ENCODE data around the gene GLIS2. TPM values are rescaled to one million over a fixed set of nuclear protein-coding genes. Genes with fewer than 3 reads are reported as not detected.

GLIS2 gene
- total RNA-seq, 3 donors from 2014 or later: 1.7 to 21.1 (median 2.9) TPM

GRCh38 chr16:4350787-4351659, 35.2 kb downstream of the GLIS2 start, which contains the start of gene PAM16:
PAM16 (minus strand) TSS chr16:4351321; CDS start chr16:4351234, 87 bp downstream.
- TF ChIP-seq CTCF (IDR thresholded peaks at IDR 0.05): no peak
- Histone ChIP-seq H3K4me3 (peak within 1 kb of the TSS; percentile 79), H3K36me3 (ENCODE audit: low read depth) (no peaks in the 10 kb centered on the region), H3K9me3 (no peaks in the 10 kb centered on the region), H3K4me1 (ENCODE audit: low read depth) (peaks cover 10% of the 10 kb centered on the region)
- ATAC-seq (peak; percentile 97), DNase-seq (peak; percentile 98 to 99 (median 98))
- intact Hi-C loops (cut with DNase I, micrococcal nuclease): no loop called here

- H3K9me3 ChIP-seq: no peaks in the 10 kb centered on the region
- intact Hi-C loops (cut with DNase I, micrococcal nuclease): no loop called here
- H3K4me3 ChIP-seq: no peak overlapping the region
- ATAC-seq (no peak), DNase-seq (no peak)
- peaks cover 6% of the 10 kb centered on the region for H3K4me1 ChIP-seq (ENCODE audit: low read depth)
- H3K36me3 ChIP-seq (ENCODE audit: low read depth): no peaks in the 10 kb centered on the region
- TF ChIP-seq CTCF (IDR thresholded peaks at IDR 0.05): no peak
Observed at GRCh38 chr16:4351880-4352279, 36.0 kb downstream of the GLIS2 start.

GRCh38 chr16:4352843-4353242, 37.0 kb downstream of the GLIS2 start:
- no peak for DNase-seq
- Histone ChIP-seq H3K9me3 (no peaks in the 10 kb centered on the region), H3K4me3 (no peak overlapping the region), H3K4me1 (ENCODE audit: low read depth) (peaks cover 6% of the 10 kb centered on the region), H3K36me3 (ENCODE audit: low read depth) (no peaks in the 10 kb centered on the region)
- no peak for ATAC-seq
- intact Hi-C loops (cut with DNase I, micrococcal nuclease): no loop called here
- TF ChIP-seq CTCF (IDR thresholded peaks at IDR 0.05): no peak

GRCh38 chr16:4353675-4354074, 37.8 kb downstream of the GLIS2 start:
- ATAC-seq (no peak), DNase-seq (no peak)
- Histone ChIP-seq H3K36me3 (ENCODE audit: low read depth) (no peaks in the 10 kb centered on the region), H3K4me1 (ENCODE audit: low read depth) (peaks cover 6% of the 10 kb centered on the region), H3K9me3 (no peaks in the 10 kb centered on the region), H3K4me3 (no peak overlapping the region)
- no peak for TF ChIP-seq CTCF (IDR thresholded peaks at IDR 0.05)
- intact Hi-C loops (cut with DNase I, micrococcal nuclease): no loop called here

GRCh38 chr16:4354512-4355409, 38.9 kb downstream of the GLIS2 start:
- ATAC-seq (no peak), DNase-seq (no peak)
- no peak overlapping the region for H3K4me3 ChIP-seq
- peaks cover 6% of the 10 kb centered on the region for H3K4me1 ChIP-seq (ENCODE audit: low read depth)
- no peak for TF ChIP-seq CTCF (IDR thresholded peaks at IDR 0.05)
- H3K9me3 ChIP-seq: no peaks in the 10 kb centered on the region
- intact Hi-C loops (cut with DNase I, micrococcal nuclease): loop anchor here (5.0 kb wide), 1 partner anchor 48 kb away; no protein-coding TSS in a partner anchor
- no peaks in the 10 kb centered on the region for H3K36me3 ChIP-seq (ENCODE audit: low read depth)

Measured in mucosa of descending colon (tissue), 3 donors.